GM15510 (cell line): ENCODE data around the gene RAB25.

Experiments used
- POLR2A ChIP-seq: IDR thresholded peaks from 3 replicates; pipeline ENCODE4 v1.6.1; 2011; ENCODE audit warnings: borderline replicate concordance; ENCODE audit not compliant: insufficient read length; ENCODE audit errors: extremely low read depth

RAB25 gene

GRCh38 chr1:156060937-156061636 lies at the start of gene RAB25:
TSS of gene RAB25 (plus strand) at chr1:156061160. CDS start at chr1:156061401, 241 bp downstream.
- TF ChIP-seq POLR2A: no peak

GRCh38 chr1:156012051-156012817 lies 48.7 kb upstream of the RAB25 start:
- TF ChIP-seq POLR2A: no peak

GRCh38 chr1:156014829-156015228 lies 46.1 kb upstream of the RAB25 start:
- TF ChIP-seq POLR2A: no peak

GRCh38 chr1:156019946-156020292 lies 41.0 kb upstream of the RAB25 start:
- TF ChIP-seq POLR2A: no peak

- peak; percentile 83 for TF ChIP-seq POLR2A
Measured at GRCh38 chr1:156020293-156021092, 40.5 kb upstream of the RAB25 start, which contains the start of gene SSR2. TSS of gene SSR2 (minus strand) at chr1:156020951. CDS start at chr1:156020167, 784 bp downstream.

GRCh38 chr1:156021093-156021428 lies 39.9 kb upstream of the RAB25 start:
- no peak for TF ChIP-seq POLR2A

- TF ChIP-seq POLR2A: no peak
Measured at GRCh38 chr1:156021954-156022353, 39.0 kb upstream of the RAB25 start.

GRCh38 chr1:156024801-156025200 lies 36.2 kb upstream of the RAB25 start:
- no peak for TF ChIP-seq POLR2A

GRCh38 chr1:156025876-156026275 lies 35.1 kb upstream of the RAB25 start:
- TF ChIP-seq POLR2A: no peak

GRCh38 chr1:156026588-156026987 lies 34.4 kb upstream of the RAB25 start:
- TF ChIP-seq POLR2A: no peak

GRCh38 chr1:156033011-156033410 lies 27.9 kb upstream of the RAB25 start:
- no peak for TF ChIP-seq POLR2A

GRCh38 chr1:156042828-156043227 lies 18.1 kb upstream of the RAB25 start:
- TF ChIP-seq POLR2A: no peak

GRCh38 chr1:156045076-156045475 lies 15.9 kb upstream of the RAB25 start:
- TF ChIP-seq POLR2A: no peak

- TF ChIP-seq POLR2A: no peak
Measured at GRCh38 chr1:156048663-156049258, 12.2 kb upstream of the RAB25 start.

- TF ChIP-seq POLR2A: no peak
Measured at GRCh38 chr1:156050376-156050775, 10.6 kb upstream of the RAB25 start.
